ENCODE results near the gene SUV39H1.

The SUV39H1 gene

GRCh38 chrX:48703228-48703627 is 6.7 kb downstream of the SUV39H1 start:
- H3K4me1 ChIP-seq (ENCODE audit: control insufficient read depth, insufficient read depth, low read length): no peaks in the 10 kb centered on the region
- no peak overlapping the region for H3K4me3 ChIP-seq (ENCODE audit: low read depth, low read length)
- ChIA-PET CTCF (no interaction called here), POLR2A (no interaction called here)
- no peak overlapping the region for H3K27ac ChIP-seq (ENCODE audit: extremely low read depth, low read depth, low read length)
- peaks cover 0 to 99% of the 10 kb centered on the region in 2 experiments; a peak in 2 of 3 replicates for H3K36me3 ChIP-seq (ENCODE audit: control insufficient read depth in 2 of 2, insufficient read depth in 1 of 2, low read length in 2 of 2)
- H3K9me3 ChIP-seq (ENCODE audit: control insufficient read depth, insufficient read depth, low read depth, low read length): no peaks in the 10 kb centered on the region
- TF ChIP-seq ZNF354C (tag by site-specific recombination; IDR thresholded peaks at IDR 0.05; ENCODE audit: borderline replicate concordance, low read depth) (no peak), ZNF600 (tag by site-specific recombination; IDR thresholded peaks at IDR 0.05) (peak; percentile 44; the same call in 1 of the 2 replicates)

- H3K4me3 ChIP-seq (ENCODE audit: low read depth, low read length): no peak overlapping the region
- CTCF ChIA-PET: interaction anchor here (0.7 kb wide), 1 partner anchor 13 kb away, joined by 3 read pairs; no protein-coding TSS in a partner anchor
Observed at GRCh38 chrX:48703642-48704481, 7.3 kb downstream of the SUV39H1 start.

GRCh38 chrX:48705871-48706270 is 9.3 kb downstream of the SUV39H1 start:
- TF ChIP-seq ZNF416 (tag by site-specific recombination; IDR thresholded peaks at IDR 0.05) (no peak), ZNF670 (tag by site-specific recombination; IDR thresholded peaks at IDR 0.05; ENCODE audit: low read depth) (no peak), ZNF423 (tag by site-specific recombination; IDR thresholded peaks at IDR 0.05) (no peak), ZIC2 (tag by site-specific recombination; IDR thresholded peaks at IDR 0.05) (no peak), ZNF658 (tag by site-specific recombination; IDR thresholded peaks at IDR 0.05) (no peak), ZBTB8A (tag by site-specific recombination; IDR thresholded peaks at IDR 0.05) (no peak), ZNF10 (tag by site-specific recombination; IDR thresholded peaks at IDR 0.05) (no peak), ZNF707 (tag by site-specific recombination; IDR thresholded peaks at IDR 0.05) (no peak), ZSCAN30 (tag by site-specific recombination; IDR thresholded peaks at IDR 0.05) (no peak)
- H3K4me3 ChIP-seq (ENCODE audit: low read depth, low read length): no peak overlapping the region
- POLR2A ChIA-PET: interaction anchor here (1.1 kb wide), 1 partner anchor 31 kb away, joined by 4 read pairs; no protein-coding TSS in a partner anchor
- CTCF ChIA-PET: interaction anchor here (0.6 kb wide), 1 partner anchor 1275 kb away, joined by 3 read pairs; no protein-coding TSS in a partner anchor
- H3K4me1 ChIP-seq (ENCODE audit: control insufficient read depth, insufficient read depth, low read length): no peaks in the 10 kb centered on the region
- peaks cover 0 to 85% of the 10 kb centered on the region in 2 experiments; a peak in 2 of 3 replicates for H3K36me3 ChIP-seq (ENCODE audit: control insufficient read depth in 2 of 2, insufficient read depth in 1 of 2, low read length in 2 of 2)
- no peaks in the 10 kb centered on the region for H3K9me3 ChIP-seq (ENCODE audit: control insufficient read depth, insufficient read depth, low read depth, low read length)
- no peak overlapping the region for H3K27ac ChIP-seq (ENCODE audit: extremely low read depth, low read depth, low read length)

More at GRCh38 chrX:48703642-48704481, 7.3 kb downstream of the SUV39H1 start:
- Histone ChIP-seq H3K36me3 (ENCODE audit: control insufficient read depth in 2 of 2, insufficient read depth in 1 of 2, low read length in 2 of 2) (peaks cover 0 to 100% of the 10 kb centered on the region in 2 experiments; a peak in 2 of 3 replicates), H3K4me1 (ENCODE audit: control insufficient read depth, insufficient read depth, low read length) (no peaks in the 10 kb centered on the region), H3K27ac (ENCODE audit: extremely low read depth, low read depth, low read length) (0 out of 2 replicates have a peak overlapping the region, but pooled peaks have one; percentile 9), H3K9me3 (ENCODE audit: control insufficient read depth, insufficient read depth, low read depth, low read length) (no peaks in the 10 kb centered on the region)
- TF ChIP-seq PRDM10 (tag by site-specific recombination; IDR thresholded peaks at IDR 0.05): peak; percentile 56
- TF ChIP-seq ZNF133 (tag by site-specific recombination; IDR thresholded peaks at IDR 0.05): no peak
- peak; percentile 68 for TF ChIP-seq ZNF600 (tag by site-specific recombination; IDR thresholded peaks at IDR 0.05)
- peak; percentile 45; the same call in 1 of the 2 replicates for TF ChIP-seq ZNF664 (tag by site-specific recombination; IDR thresholded peaks at IDR 0.05)
- peak; percentile 76 for TF ChIP-seq ZBTB17 (tag by site-specific recombination; IDR thresholded peaks at IDR 0.05)
- POLR2A ChIA-PET: interaction anchor here (0.6 kb wide), 1 partner anchor 182 kb away, joined by 3 read pairs; no protein-coding TSS in a partner anchor
